GM19397 (cell line): ENCODE data around the gene KCTD18.

Experiments used
- ATAC-seq: cut with Tn5 transposase; IDR thresholded peaks from one replicate; pipeline ENCODE4 v1.9.1; 2021; ENCODE audit warnings: mild to moderate bottlenecking, moderate library complexity; ENCODE audit not compliant: unreplicated experiment

KCTD18 gene

DNA sequence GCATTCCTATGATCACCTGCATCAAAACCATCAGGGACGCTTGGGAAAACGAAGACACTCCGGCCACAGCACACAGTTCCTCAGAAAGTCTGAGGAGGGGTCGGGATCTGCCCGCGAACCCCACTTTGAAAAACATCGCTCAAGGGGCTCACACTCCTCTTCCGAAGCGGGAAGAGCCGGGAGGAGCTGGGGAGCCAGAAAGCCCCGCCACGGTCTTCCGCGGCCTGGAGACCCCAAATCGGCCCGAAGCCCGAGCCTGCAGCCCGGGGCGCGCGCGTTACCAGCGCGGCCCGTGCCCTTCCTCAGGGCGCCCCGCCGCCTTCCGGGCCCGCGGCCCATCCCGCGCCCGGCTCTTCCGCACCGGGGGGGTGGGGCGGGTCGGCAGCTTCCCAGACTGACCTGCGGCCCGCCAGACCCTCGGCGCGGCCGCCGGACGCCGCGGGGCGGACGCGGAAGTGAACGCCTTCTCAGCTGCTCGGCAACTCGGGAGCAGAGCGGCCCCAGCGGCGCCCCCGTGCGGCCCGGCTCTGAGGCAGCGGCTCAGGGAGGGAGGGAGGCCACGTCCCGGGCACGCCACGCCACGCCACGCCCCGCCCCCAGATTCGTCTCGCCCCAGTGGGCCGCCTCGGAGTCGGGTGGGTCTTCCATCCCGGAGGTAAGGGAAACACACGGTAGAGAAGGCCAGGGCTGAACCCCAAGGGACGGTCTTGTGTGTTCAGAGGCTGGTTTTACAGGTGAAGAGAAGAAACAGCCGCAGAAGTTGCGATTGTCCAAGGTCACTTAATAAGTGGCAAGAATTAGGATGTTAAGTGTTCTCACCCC is at the start of gene KCTD18:
TSS of gene KCTD18 (minus strand) at position 457 of the 822 bp plus-strand sequence. CDS start 3,052 bp downstream, outside the sequence.
- ATAC-seq = peak; percentile 98

DNA sequence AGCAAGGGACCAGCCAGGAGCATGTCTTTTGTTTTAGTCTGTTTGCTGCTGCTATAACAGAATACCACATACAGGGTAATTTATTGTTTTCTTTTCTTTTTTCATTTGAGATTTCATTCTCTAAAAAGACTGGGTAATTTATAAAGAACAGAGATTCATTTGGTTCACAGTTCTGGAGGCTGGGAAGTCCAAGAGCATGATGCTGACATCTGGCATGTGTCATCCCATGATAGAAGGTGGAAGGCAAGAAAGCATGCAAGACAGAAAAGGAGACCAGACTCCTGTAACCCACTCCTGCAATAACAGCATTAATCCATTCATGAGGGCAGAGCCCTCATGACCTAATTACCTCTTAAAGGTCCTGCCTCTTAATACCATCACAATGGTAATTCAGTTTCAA is 30.9 kb upstream of the KCTD18 start:
- no peak for ATAC-seq

DNA sequence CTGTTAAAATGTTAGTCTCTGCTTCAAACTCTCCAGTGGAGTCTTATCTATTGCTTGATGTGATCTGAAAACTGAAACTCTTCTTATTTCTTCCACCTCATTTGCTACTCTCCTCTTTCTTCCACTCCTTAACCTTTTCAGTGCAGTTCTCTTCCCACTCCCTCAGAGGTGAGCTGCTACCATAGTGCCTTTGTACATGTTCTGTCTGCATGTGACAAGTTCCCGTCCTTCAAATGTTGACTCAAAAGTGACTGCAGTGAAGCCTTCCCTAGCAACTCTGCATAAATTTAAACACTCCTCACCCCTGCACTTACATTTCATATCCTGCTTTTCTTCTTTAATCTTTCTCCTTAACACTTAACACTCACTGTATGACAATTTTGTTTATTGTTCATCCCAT is 28.3 kb upstream of the KCTD18 start:
- ATAC-seq = no peak

DNA sequence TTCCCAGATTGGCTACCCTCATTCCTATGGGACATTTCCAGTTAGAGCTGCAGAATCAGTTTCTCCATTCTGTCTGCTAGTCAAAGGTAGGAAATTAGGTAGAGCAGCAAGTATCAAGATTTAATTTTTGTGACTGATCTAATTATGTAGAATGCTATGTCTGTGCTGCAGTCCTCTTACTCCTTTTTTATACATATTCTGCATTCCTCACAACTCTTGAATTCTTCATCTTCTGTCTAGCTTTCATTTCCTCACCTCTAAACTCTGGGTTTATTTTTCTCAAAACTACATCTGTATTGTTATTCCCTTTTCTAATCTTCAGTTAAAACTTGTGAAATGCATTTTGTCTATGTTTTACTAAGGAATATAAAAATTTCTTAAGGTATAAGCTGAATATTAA is 24.7 kb upstream of the KCTD18 start:
- ATAC-seq = no peak

DNA sequence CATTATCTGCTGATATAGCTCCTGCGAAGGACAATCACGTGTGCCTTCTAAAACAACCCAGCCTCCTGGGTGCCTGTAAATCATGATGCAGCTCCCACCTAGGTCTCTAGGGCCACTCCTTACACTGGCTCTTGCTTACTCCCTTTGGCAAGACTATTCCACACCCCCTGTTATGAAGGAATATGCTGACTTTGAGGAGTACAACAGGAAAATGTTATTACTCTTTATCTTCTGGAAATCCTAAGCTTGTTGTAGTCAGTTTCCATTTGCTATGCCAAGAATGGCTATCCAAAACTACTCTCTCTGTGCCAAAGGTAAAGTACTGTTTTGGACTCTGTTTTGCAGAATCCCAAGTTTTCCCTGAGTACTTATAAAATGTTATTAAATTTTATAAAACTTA is 23.9 kb upstream of the KCTD18 start:
- no peak for ATAC-seq

DNA sequence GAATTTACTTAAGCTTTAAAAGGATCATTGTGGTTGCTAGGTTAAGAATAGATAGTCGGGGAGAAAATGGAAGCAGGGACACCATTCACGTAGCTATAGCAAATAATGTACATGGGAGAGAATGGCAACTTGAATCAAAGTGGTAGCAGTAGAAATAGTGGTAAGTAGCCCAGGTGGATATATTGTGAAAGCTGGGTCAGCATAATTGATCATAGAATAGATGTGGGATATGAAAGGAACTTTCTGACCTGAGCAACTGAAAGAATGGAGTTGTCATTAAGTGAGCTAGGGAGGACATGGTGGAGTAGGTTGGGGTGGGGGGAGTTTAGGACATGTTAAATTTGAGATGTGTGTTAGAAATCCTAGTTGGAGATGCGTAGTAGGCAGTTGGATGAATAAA is 18.4 kb upstream of the KCTD18 start:
- no peak for ATAC-seq

DNA sequence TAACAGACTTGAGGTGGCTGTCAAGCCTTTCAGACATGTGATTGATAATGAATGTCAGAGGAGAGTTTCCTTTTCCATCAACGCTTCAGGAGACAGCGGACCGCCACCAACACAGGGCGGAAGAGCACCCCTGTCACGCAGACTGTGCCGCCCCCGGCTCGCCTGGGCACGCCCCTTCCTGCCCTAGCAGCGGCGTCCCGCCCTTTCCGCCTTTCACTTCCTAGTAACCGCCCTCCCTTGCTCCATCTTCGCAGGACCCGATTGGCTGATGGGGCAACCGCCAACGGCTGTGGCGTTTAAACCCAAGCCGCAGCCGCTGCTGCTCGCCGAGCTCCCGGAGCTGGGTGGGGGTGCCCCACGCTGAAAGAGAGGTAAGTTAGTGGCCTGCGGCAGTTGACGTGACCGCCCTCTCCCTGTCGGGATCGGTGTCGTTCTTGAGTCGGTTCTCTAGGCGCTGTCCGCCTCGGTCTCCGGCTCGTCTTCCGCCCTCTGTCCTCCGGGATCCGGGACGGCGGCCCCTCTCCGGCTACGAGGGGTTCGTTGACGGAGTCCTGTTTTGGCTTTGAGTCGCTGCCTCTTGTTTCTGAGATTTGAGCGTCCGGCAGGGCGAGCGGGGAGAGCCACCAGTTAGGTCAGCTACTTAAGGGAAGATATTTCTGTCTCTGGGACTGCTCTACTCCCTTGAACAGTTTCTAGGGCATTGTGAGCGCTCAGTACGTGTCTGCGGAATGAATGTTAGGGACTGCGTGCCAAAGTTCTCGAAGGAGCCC is 16.2 kb upstream of the KCTD18 start, which contains the start of gene SGO2:
TSS of gene SGO2 (plus strand) at position 326 of the 770 bp plus-strand sequence. CDS start 6,769 bp downstream, outside the sequence.
- ATAC-seq = peak; percentile 100

DNA sequence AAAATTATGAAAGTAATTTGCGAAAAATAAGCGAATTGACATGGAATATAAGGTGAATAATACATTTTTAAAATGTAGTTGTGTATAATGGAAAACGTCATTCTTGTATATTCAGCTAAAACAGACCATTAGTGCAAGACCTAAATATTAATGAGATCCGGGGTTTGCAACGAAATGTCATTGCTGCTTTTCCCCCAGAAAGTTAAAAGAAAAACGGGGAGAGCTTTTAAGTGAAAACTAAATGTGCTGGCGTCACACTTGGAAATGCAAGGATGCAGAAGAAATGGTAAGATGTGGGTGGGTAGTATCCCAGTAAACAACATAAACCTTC is 15.6 kb upstream of the KCTD18 start:
- no peak for ATAC-seq

DNA sequence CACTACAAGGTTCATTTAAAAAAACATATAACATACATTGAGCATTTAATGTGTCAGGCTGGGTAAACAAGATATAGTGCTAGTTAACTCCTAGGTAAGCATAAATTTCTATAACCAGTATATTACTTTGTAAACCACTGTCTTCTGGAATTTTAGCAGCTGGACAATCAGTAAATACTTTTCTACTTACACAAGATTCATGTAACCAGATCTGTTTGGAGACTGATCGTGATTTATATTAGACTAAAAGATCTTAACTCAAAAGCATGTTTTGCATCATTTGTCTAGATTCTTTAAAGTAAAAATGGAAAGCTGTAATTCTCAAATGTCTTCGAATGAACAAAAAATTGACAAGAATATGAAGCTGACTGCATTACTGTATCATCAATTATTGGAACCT is 15.2 kb upstream of the KCTD18 start:
- ATAC-seq = no peak

DNA sequence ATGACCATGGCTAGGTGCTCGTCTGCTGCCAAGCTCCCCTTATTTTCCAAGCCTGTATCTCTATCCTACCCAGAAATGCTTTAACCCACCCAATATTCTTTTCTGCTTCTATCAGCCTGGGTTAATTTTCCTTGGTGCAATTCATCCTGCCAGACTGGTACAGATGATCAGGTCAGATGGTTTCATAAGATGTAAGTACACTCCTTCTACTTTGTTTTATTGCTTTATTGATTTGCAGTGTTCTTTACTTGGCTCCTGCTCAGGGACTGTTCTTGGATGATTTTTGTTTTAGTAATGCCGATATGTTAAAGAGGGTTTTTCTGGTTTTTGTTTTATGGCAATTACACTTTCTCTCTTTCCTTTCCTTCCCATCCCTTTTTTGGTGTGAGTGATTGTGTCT is 13.7 kb upstream of the KCTD18 start:
- ATAC-seq = no peak

DNA sequence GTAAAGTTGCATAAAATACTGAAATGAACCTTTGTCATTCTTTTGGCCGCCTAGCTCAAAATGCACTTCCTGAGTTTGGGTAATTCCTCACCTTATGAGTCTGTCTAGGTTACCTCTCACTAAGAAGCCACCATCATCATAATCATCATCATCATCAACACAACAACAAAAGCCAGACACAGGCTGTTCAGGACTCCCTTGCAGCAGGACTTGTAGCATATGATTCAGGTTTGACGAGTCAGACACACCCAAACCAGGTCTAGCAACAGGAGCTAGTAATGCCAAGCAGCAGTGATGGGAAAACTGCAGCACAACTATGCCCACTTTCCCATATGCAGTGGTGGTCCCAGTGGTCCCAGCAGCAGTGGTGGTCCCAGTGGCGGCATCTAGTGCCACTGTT is 13.3 kb upstream of the KCTD18 start:
- ATAC-seq = no peak

DNA sequence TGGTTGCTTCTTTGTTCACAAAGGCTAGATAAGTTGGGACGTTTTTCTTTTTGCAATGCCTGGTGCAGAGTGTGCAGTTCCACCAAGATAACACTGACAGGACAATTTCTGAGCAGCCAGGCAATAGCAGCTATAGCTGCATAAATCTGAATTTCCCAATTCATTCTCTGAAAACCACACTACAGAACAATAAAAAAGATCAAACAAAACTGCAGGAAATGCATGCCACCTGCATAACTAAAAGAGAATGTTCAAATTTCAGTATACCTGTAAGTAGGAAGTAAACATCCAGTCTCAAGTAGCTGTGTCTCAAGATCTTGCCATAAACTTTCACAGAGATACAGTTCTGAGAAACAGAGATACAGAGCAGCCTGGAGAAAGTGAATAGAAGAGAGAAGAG is 5.3 kb upstream of the KCTD18 start:
- ATAC-seq = no peak

DNA sequence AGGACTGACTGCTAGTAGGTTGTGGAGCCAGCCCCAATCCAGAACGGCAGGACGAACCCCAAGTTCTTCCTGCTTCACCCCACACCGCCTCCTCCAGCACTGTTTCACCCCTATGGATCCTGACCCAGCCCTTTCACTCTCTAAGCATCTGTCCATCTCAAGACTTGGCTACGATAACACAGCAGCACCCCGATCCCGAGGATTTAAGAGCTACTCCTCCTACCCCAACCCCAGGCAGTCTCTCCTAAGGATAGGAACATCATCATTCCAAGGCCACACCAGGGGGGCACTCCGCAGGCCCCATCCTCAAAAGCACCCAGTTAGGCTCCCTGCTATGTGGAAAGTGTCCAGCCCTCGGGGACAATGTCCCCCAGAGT is 645 bp downstream of the KCTD18 start:
- no peak for ATAC-seq

DNA sequence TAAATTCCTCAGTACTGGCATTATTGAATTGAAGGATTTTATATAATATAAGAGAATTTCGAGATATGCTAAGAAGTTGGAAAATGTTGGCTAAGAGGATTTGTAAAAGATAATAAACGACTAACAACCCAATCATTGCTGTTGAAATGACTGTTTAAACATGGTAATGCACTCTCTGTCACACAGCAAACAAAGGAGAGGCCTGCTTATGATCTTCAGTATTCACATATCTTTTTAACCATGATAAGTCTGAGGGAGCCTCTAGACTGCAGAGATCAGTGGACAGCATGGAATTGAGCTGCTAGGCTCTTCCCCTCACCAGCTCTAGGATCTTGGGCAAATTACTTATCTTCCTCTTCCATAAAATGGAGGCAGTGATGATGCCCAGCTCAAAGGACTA is 2.7 kb downstream of the KCTD18 start:
- no peak for ATAC-seq

DNA sequence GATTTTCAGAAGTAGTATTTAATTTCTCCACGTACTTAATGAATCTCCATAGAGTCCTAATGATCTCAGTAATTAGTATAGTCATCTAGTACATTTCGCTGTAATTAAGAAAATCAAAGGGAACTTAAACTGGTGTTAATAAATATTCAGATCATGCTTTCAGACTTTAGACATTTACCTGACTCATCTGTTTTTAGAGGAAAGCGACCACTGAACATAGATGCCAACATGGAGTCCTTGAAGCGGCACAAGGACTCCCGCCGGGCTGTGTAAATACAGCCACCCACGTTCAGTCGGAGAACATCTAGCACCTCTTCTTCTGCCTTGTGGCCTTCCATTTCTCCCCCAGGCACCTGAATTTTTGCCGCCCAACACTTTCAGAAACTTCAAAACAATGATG is 3.2 kb downstream of the KCTD18 start:
- no peak for ATAC-seq

DNA sequence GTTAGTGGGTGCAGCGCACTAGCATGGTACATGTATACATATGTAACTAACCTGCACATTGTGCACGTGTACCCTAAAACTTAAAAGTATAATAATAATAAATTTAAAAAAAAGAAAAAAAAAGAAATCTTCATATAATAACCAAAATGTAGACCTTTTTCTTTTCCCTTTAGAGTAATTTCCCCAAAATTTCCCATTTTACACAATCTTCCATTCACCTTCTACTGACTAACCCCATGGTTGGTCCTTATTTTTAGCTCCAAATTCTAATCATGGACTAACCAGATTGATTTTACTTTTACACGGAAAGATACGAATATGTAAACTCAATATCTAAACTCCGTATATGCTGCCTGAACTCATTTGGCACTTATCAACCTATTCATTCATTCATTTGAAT is 7.7 kb downstream of the KCTD18 start:
- ATAC-seq = no peak

DNA sequence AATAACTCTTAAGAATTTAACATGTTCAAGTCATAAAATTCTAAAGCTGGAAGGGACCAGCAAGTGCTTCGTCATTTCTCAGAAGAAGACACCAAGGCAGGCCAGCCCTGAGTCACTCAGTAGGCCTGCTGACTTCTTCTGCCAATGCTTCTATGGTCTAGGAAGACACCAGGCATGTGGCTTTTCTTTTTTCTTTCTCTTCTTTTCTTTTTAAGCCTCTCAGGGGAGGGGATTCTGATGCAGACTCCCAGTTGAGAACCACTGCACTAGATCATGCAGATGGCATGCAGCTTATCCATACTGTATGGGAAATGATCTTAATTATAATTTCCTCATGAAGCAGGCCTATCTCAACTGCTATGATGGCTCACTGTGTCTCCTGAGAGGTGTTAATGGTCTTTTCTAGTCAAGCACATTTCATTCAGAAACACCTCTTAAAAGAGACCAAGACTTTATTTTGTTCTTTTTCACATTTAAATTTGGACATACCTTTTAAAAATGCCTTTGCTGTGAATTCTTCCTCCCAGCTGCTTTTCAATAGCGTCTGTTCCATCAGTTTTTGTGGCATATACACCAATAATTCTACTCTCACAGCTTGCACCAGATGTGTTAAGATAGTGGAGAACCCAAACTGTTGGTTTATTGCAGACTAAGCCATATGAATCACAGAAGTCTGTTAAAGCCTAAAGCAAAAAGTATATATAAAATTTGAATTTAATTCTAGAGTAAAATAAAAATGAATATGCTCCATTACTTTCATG is 11.3 kb downstream of the KCTD18 start:
- no peak for ATAC-seq

DNA sequence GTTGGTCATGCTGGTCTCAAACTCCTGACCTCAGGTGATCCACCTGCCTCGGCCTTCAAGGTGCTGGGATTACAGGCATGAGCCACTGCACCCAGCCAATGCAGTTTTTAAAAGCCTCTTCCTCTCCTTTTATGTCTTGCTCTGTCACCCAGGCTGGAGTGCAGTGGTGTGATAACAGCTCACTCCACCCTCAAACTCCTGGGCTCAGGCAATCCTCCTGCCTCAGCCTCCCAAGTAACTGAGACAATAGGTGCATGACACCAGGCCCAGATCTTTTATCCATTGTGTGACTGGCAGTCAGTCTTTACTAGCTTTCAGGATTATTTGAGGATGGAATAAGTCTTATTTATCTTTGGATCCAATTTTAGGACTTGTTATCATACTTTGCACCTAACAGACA is 13.2 kb downstream of the KCTD18 start:
- ATAC-seq = no peak

DNA sequence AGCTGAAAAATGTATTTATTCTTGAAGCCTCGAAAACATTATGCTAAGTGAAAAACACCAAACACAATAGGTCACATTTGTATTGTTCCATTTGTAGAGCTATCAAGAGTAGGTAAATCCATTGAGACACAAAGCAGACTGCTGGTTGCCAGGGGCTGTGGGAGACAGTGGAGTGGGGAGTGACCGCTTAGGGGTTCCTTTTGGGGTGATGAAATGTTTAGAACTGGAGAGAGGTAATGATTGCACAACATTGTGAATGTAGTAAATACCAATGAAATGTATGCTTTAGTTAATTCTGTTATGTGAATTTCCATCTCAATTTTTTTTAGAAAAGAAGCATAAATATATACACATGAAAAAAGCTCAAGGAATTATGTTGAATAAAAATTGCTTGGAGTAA is 15.8 kb downstream of the KCTD18 start:
- ATAC-seq = no peak

DNA sequence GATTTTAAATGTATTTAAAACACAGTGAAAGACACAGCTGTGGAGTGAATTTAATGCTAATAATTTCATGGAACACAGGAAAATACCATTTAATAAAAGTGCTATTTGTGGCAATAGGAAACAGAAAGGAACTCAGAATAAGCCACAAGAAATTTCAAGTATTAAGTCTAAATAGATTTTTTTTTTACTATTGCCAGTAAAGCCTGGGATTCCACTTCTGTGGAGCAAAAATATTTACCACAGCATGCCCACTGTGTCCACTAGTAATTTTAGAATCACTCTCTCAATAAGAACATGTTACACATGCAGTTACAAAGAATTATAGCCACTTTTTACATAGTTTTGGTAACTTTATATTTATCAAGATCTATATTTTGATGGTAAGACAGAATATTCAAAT is 17.2 kb downstream of the KCTD18 start:
- no peak for ATAC-seq

DNA sequence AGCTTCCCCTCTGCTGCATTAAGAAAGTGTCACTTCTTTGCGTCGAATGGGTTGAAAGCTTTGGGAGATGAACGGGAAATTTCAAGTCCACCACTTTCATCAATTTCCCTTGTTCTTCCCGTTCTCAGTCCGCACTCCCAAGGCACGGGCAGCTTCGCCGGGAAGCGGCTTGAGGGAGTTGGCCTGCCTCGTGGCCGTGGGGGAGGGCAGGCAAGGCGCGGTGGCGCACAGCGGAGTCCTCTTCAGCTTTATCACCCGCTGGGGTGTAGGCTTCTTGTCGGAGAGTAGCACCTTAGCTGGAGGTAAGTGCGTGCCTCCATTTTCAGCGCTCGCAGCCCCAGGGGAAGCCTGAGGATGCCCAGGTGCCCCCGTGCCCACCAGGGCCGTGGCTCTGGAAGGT is 19.9 kb downstream of the KCTD18 start:
- no peak for ATAC-seq

DNA sequence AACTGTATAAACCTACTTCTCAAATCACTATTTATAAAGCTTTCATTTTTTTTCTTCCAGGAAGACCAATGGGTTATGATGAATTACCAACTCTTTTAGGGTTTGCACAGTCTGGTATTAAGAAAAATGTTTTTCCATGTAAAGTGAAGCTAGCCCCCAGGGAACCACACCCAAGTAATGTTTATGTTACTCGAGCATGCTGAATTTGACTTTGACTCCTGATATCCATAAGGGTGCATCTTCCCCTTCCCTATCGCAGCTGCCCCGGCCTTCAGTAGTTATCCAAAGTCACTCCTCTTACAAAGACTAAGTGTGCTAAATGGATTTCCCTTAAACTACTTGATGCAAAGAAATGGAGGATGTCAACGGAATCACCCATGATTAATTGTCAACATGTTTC is 21.7 kb downstream of the KCTD18 start:
- no peak for ATAC-seq
